Sciatic nerve (tissue), 2 donors: ENCODE measurements around the gene MEP1A. TPM values are rescaled to one million over a fixed set of nuclear protein-coding genes. Genes with fewer than 3 reads are reported as not detected.

Experiments
- ATAC-seq: fragments of 200-7000 bp; cut with Tn5 transposase; one replicate; pipeline ENCODE4 v1.9.1; 2020; ENCODE audit warnings: mild to moderate bottlenecking, moderate library complexity
- DNase-seq: peaks from one replicate; pipeline ENCODE4 v3.0.0-alpha.2; 2020; ENCODE audit warnings: low spot score
- intact Hi-C: fragments of 100-400 bp; cut with DNase I; formaldehyde crosslinking; loops from one replicate; pipeline ENCODE4 v1.14.2; 2022
- total RNA-seq: library from RNA; stranded (reverse); fragmentation: NEBNext Ultra II Directional; extraction: Animal tissue kit (Norgen Biotek cat#: 25700); gene quantifications from one replicate; pipeline ENCODE4 v1.2.1, GENCODE V29; 2021
- donor health status: DM: no; HTN: no; CAD: no.
- donor health status: DM: no; HTN: no; CAD: no.

Gene MEP1A
- total RNA-seq, 1 donor from 2014 or later, result not detected

DNA sequence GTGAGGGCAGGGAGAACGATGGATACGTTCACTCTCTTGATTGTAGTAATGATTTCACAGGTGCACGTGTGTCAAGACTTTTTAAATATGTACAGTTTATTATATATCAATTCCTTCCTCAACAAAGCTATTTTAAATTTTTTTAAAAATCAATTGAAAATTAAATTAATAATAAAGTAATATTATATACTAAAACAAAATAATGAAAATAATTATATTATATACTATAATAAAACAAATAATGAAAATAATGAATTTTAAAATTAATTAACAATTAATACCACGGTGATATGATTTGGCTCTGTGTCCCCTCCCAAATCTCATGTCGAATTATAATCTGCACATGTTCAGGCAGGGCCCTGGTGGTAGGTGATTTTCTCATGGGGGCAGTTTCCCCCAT is 85.8 kb downstream of the MEP1A start:
- no peak for ATAC-seq
- intact Hi-C loops, result no loop called here

DNA sequence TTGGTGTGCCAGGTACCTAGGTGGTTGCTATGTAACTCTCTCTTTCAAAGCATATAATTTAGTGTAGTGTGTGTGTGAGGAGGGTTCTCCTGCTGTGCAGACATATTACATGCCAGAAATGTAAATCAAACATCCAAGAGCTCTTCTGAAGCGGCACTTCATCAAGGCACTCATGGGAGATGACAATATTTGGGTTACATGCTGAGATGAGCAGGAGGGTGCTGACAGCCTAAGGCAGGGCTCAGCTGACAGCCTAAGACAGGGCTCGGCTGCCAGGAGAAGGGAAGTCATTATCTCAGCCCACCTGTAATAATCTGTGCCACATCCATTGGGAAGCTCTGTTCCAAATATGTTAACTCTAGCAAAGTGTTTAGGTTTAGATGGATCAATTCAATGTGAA is 89.5 kb downstream of the MEP1A start:
- no peak for ATAC-seq
- intact Hi-C loops, result no loop called here
- DNase-seq, result no peak

More for the DNA sequence above, 85.8 kb downstream of the MEP1A start:
- no peak for DNase-seq

DNA sequence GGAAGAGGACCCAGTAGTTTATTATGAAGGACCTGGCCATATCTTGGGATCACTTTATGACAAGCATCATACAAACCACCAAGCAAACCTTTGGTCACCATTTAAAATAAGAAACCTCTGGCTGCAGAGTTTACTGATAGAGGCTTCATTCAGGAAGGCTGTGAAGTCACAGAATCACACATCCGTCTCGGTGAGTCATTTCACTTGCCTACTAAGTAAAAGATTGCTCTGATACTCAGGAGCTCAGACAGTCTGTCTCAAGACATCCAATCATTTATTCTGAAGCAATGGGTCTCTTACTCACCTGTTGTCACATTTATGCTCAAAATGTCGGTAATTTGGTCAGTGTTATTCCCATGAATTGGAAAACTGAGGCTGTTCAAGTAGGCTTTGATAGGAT is 94.8 kb downstream of the MEP1A start:
- ATAC-seq (no peak), DNase-seq (no peak)
- intact Hi-C loops, result no loop called here

DNA sequence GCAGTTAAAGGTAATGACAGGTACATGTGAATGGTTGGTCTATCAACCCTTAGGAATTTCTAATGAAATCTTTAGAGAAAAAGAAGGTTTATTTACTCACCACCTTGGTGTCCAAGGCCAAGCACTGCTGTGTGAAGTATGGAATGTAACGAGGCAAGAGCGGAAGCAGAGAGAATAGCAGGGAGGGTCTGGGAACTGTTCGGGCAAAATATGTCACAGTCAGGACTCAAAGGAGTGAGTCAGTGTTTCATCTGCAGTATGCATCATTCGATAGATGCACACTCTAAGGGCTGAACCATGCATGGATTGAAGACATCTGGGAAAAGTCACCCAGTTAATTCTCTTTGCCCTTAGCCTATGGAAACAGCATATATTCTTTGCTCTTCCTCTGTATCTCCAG is 95.4 kb downstream of the MEP1A start:
- ATAC-seq (no peak), DNase-seq (no peak)

More for the DNA sequence above, 95.4 kb downstream of the MEP1A start:
- intact Hi-C loops, result no loop called here

Other genes starting within 250 kb of the MEP1A start
- gene CYP39A1, start 140.6 kb upstream of the MEP1A start, total RNA-seq, result 8.3 TPM
- gene SLC25A27, start 140.4 kb upstream of the MEP1A start, total RNA-seq, result 49.0 TPM
- gene TDRD6, start 105.5 kb upstream of the MEP1A start, total RNA-seq, result 1.9 TPM
- 5.9 TPM for gene PLA2G7, start 58.0 kb upstream of the MEP1A start, total RNA-seq
- not detected for gene ANKRD66, start 46.5 kb upstream of the MEP1A start, total RNA-seq
- gene ADGRF5, start 128.5 kb downstream of the MEP1A start, total RNA-seq, result 23.8 TPM
- 0.09 TPM for gene ADGRF1, start 248.9 kb downstream of the MEP1A start, total RNA-seq